GM12872 (cell line): ENCODE data around the gene SELENOS.

Source experiments
- TF ChIP-seq, protein P1 (sequence below): IDR thresholded peaks from 3 replicates; pipeline ENCODE4 v1.5.1; 2011; ENCODE audit warnings: low read depth, mild to moderate bottlenecking, low read length, moderate library complexity; ENCODE audit not compliant: insufficient read depth

The SELENOS gene

DNA sequence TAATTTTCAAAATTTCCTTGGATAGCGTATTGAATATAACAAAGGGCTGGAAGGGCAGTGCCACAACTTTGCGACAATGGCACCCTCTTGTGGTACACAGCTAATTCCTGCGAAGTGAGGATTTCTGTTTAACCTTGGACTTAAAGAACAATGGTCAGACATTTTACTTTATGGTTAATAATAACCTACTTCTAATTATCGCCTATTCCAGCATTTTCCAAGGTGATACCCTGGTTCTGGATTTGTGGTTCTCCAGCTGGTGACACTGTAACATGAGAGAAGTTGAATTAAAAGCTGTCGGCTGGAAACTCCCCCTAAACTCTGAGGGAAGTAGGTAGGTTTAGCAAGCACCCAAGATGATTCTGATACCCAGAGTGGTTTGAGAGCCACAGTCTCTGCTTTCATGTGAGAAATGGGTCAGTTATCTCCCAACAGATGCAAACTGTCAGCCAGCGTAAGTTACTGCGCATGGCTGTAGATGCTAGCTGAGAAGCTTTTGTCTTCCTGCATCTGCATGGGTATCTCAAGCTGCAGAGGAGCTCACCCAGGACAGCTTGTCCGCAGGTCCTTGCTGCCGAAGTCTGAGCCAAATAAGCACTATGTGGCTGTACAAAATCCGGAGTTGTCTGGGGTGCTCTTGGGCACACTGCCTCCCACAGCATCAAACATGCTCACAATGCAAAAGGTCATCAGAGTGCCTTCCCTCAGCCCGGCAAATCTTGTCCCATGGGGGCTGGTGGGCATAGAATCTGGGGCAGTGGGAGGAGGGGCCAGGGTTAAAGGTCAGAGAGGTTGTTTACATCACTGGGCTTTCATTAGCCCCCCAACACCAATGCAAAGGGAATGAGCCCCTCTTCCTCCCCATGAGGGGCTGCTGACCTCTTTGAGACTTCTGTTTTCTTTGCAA lies 18.8 kb downstream of the SELENOS start:
- TF ChIP-seq, protein P1, sequence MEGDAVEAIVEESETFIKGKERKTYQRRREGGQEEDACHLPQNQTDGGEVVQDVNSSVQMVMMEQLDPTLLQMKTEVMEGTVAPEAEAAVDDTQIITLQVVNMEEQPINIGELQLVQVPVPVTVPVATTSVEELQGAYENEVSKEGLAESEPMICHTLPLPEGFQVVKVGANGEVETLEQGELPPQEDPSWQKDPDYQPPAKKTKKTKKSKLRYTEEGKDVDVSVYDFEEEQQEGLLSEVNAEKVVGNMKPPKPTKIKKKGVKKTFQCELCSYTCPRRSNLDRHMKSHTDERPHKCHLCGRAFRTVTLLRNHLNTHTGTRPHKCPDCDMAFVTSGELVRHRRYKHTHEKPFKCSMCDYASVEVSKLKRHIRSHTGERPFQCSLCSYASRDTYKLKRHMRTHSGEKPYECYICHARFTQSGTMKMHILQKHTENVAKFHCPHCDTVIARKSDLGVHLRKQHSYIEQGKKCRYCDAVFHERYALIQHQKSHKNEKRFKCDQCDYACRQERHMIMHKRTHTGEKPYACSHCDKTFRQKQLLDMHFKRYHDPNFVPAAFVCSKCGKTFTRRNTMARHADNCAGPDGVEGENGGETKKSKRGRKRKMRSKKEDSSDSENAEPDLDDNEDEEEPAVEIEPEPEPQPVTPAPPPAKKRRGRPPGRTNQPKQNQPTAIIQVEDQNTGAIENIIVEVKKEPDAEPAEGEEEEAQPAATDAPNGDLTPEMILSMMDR, result peak; percentile 76

DNA sequence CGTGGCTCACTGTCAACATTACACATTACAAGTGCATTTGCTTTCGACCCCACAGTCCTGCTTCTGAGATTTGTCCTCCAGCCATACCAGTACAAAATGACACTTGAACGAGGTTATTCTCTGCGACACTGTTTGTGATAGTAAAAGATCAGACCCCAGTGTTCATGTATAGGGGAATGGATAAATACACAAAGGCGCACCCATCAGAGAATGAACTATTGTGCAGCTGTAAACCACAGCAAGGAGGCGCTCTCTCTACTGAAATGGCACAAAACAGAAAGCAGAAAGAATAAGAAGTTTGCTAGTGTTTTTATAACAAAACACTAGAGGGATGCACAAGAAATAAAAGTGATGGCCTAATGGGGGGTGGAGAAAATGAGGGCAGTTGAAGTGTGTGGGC lies 20.5 kb downstream of the SELENOS start:
- TF ChIP-seq, protein P1, result peak; percentile 65

GRCh38 chr15:101255615-101256241 lies 21.6 kb downstream of the SELENOS start:
- TF ChIP-seq, protein P1, result no peak

GRCh38 chr15:101255051-101255395 lies 22.3 kb downstream of the SELENOS start:
- TF ChIP-seq, protein P1, result no peak

DNA sequence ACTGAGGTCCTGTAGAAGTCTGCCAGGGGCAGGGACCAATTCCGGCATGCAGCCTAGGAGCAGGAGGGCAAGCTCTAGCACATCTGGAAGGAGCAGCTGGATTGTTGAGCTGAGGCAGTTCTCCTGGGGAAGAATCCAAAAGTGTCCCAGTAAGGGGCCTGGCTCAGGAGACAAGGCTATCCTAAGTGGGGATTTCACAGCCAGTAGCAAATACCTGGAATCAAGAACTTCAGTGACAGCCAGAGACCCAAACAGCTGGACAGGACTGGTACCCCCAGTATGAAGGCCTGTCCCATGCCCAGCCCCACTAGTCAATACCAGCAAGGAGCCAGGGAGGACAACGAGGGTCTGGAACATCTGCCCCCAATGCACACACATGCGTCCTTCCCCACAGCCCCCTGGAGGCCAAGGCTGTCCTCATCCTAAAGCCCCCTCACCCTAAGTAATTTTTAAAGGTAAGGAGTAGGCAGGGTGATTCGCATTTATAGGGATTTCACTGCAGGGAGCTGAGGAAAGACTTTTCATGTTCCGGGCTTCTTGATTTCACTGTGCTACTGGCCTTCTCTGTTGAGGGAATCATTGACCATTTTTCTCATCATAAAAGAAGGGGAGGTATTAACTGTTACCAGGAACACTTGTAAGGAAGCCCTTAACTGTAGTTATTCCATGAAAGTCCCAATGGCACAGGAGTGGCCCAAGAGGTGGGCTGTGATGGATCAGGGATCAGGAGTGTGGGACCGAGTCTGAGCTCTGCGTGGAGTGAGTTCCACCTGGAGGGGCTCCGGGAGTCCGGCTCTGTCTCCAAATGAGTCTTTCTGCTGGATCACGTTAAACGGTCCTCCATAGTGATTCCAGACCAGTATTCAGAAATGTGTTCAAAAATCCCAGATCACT lies 22.9 kb downstream of the SELENOS start:
- TF ChIP-seq, protein P1, result no peak

GRCh38 chr15:101252836-101253235 lies 24.4 kb downstream of the SELENOS start:
- TF ChIP-seq, protein P1, result no peak
